GM19438 (cell line): ENCODE measurements around the gene NHSL2.
"Not testable (repeated sequence)": the region's sequence is repeated elsewhere in the genome, so short reads cannot be mapped to it uniquely, and the experiment has no call there.

Experiments
- ATAC-seq: cut with Tn5 transposase; IDR thresholded peaks from one replicate; pipeline ENCODE4 v1.9.1; 2021; ENCODE audit warnings: low read depth; ENCODE audit not compliant: unreplicated experiment

Gene NHSL2

GRCh38 chrX:71922686-71923085 is 12.0 kb downstream of the NHSL2 start:
- ATAC-seq = no peak

GRCh38 chrX:71923516-71923915 is 12.9 kb downstream of the NHSL2 start:
- no peak for ATAC-seq

GRCh38 chrX:71927040-71927439 is 16.4 kb downstream of the NHSL2 start:
- no peak for ATAC-seq

GRCh38 chrX:71928856-71929255 is 18.2 kb downstream of the NHSL2 start:
- no peak for ATAC-seq

GRCh38 chrX:71930298-71930697 is 19.7 kb downstream of the NHSL2 start:
- no peak for ATAC-seq

- no peak for ATAC-seq
Measured at GRCh38 chrX:71935476-71935875, 24.8 kb downstream of the NHSL2 start.

GRCh38 chrX:71936632-71937031 is 26.0 kb downstream of the NHSL2 start:
- ATAC-seq = no peak

- ATAC-seq = no peak
Measured at GRCh38 chrX:71938371-71938770, 27.7 kb downstream of the NHSL2 start.

- no peak for ATAC-seq
Measured at GRCh38 chrX:71941145-71941544, 30.5 kb downstream of the NHSL2 start.

GRCh38 chrX:71941776-71942175 is 31.1 kb downstream of the NHSL2 start:
- no peak for ATAC-seq

GRCh38 chrX:71944369-71944768 is 33.7 kb downstream of the NHSL2 start:
- ATAC-seq = no peak

- no peak for ATAC-seq
Measured at GRCh38 chrX:71945237-71945805, 34.7 kb downstream of the NHSL2 start.

GRCh38 chrX:71949363-71949762 is 38.7 kb downstream of the NHSL2 start:
- ATAC-seq = no peak

GRCh38 chrX:71949844-71950445 is 39.3 kb downstream of the NHSL2 start:
- ATAC-seq = no peak

GRCh38 chrX:71953391-71953790 is 42.7 kb downstream of the NHSL2 start:
- no peak for ATAC-seq

- no peak for ATAC-seq
Measured at GRCh38 chrX:71953946-71954345, 43.3 kb downstream of the NHSL2 start.

- no peak for ATAC-seq
Measured at GRCh38 chrX:71954458-71954857, 43.8 kb downstream of the NHSL2 start.

- ATAC-seq = no peak
Measured at GRCh38 chrX:71955530-71956120, 45.0 kb downstream of the NHSL2 start.

GRCh38 chrX:71958281-71958675 is 47.6 kb downstream of the NHSL2 start:
- no peak for ATAC-seq

GRCh38 chrX:71964184-71964583 is 53.5 kb downstream of the NHSL2 start:
- not testable (repeated sequence) for ATAC-seq

GRCh38 chrX:71974916-71975315 is 64.3 kb downstream of the NHSL2 start:
- ATAC-seq = no peak

- no peak for ATAC-seq
Measured at GRCh38 chrX:71976753-71977152, 66.1 kb downstream of the NHSL2 start.
